ENCODE measurements around the gene HDAC6. TPM values are rescaled to one million over a fixed set of nuclear protein-coding genes. Genes with fewer than 3 reads are reported as not detected.

Gene HDAC6
- total RNA-seq, 1 experiment from 2014 or later = 79.9 TPM

DNA sequence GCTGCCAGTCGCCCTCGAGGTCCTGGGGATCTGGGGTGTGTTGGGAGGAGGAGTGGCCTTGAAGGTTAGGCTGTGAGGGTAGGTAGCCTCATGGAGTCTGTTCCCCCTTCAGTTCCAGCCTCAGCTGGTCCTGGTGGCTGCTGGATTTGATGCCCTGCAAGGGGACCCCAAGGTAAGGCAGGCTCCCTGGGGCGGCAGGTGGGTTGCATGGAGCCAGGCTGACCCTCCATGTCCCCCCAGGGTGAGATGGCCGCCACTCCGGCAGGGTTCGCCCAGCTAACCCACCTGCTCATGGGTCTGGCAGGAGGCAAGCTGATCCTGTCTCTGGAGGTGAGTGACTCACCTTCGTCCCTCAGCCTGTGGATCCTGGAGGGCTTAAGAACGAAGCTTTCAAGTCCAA is 12.9 kb downstream of the HDAC6 start:
- no peaks in the 10 kb centered on the region for H3K9me3 ChIP-seq (ENCODE audit: control insufficient read depth in 1 of 2, insufficient read depth in 1 of 2, low read depth in 1 of 2, low read length in 2 of 2)
- no peak for TF ChIP-seq EGR1 (IDR thresholded peaks at IDR 0.05; ENCODE audit: low read depth)
- TF ChIP-seq POLR2A (IDR thresholded peaks at IDR 0.05; ENCODE audit: borderline replicate concordance, extremely low read depth, insufficient read depth, insufficient read length) = no peak
- TF ChIP-seq ZFX (IDR thresholded peaks at IDR 0.05) = no peak
- TF ChIP-seq FOSL1 (IDR thresholded peaks at IDR 0.05; ENCODE audit: low read depth) = no peak
- TF ChIP-seq SRF (IDR thresholded peaks at IDR 0.05; ENCODE audit: low read depth) = no peak
- no peak for TF ChIP-seq SP1 (IDR thresholded peaks at IDR 0.05; ENCODE audit: low read depth)
- TF ChIP-seq, protein P1, sequence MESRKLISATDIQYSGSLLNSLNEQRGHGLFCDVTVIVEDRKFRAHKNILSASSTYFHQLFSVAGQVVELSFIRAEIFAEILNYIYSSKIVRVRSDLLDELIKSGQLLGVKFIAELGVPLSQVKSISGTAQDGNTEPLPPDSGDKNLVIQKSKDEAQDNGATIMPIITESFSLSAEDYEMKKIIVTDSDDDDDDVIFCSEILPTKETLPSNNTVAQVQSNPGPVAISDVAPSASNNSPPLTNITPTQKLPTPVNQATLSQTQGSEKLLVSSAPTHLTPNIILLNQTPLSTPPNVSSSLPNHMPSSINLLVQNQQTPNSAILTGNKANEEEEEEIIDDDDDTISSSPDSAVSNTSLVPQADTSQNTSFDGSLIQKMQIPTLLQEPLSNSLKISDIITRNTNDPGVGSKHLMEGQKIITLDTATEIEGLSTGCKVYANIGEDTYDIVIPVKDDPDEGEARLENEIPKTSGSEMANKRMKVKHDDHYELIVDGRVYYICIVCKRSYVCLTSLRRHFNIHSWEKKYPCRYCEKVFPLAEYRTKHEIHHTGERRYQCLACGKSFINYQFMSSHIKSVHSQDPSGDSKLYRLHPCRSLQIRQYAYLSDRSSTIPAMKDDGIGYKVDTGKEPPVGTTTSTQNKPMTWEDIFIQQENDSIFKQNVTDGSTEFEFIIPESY (IDR thresholded peaks at IDR 0.05; ENCODE audit: extremely low read depth, insufficient replicate concordance, low read length) = no peak
- TF ChIP-seq ZNF274 (IDR thresholded peaks at IDR 0.05; ENCODE audit: low read depth, low read length) = no peak
- TF ChIP-seq POLR2AphosphoS5 (IDR thresholded peaks at IDR 0.05; ENCODE audit: low read depth, low read length) = no peak
- TF ChIP-seq, protein P2, sequence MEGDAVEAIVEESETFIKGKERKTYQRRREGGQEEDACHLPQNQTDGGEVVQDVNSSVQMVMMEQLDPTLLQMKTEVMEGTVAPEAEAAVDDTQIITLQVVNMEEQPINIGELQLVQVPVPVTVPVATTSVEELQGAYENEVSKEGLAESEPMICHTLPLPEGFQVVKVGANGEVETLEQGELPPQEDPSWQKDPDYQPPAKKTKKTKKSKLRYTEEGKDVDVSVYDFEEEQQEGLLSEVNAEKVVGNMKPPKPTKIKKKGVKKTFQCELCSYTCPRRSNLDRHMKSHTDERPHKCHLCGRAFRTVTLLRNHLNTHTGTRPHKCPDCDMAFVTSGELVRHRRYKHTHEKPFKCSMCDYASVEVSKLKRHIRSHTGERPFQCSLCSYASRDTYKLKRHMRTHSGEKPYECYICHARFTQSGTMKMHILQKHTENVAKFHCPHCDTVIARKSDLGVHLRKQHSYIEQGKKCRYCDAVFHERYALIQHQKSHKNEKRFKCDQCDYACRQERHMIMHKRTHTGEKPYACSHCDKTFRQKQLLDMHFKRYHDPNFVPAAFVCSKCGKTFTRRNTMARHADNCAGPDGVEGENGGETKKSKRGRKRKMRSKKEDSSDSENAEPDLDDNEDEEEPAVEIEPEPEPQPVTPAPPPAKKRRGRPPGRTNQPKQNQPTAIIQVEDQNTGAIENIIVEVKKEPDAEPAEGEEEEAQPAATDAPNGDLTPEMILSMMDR (IDR thresholded peaks at IDR 0.05 in 2 of 3, conservative IDR thresholded peaks at IDR 0.05 in 1 of 3; ENCODE audit: borderline replicate concordance in 1 of 3, insufficient read depth in 1 of 3, low read depth in 2 of 3, low read length in 2 of 3) = no peak
- TF ChIP-seq YY1 (IDR thresholded peaks at IDR 0.05; ENCODE audit: extremely low read depth, insufficient replicate concordance, low read depth, low read length) = no peak
- no peak for TF ChIP-seq JUND (IDR thresholded peaks at IDR 0.05)
- TF ChIP-seq EZH2phosphoT487 (IDR thresholded peaks at IDR 0.05; ENCODE audit: borderline replicate concordance) = no peak
- TF ChIP-seq, protein P3, sequence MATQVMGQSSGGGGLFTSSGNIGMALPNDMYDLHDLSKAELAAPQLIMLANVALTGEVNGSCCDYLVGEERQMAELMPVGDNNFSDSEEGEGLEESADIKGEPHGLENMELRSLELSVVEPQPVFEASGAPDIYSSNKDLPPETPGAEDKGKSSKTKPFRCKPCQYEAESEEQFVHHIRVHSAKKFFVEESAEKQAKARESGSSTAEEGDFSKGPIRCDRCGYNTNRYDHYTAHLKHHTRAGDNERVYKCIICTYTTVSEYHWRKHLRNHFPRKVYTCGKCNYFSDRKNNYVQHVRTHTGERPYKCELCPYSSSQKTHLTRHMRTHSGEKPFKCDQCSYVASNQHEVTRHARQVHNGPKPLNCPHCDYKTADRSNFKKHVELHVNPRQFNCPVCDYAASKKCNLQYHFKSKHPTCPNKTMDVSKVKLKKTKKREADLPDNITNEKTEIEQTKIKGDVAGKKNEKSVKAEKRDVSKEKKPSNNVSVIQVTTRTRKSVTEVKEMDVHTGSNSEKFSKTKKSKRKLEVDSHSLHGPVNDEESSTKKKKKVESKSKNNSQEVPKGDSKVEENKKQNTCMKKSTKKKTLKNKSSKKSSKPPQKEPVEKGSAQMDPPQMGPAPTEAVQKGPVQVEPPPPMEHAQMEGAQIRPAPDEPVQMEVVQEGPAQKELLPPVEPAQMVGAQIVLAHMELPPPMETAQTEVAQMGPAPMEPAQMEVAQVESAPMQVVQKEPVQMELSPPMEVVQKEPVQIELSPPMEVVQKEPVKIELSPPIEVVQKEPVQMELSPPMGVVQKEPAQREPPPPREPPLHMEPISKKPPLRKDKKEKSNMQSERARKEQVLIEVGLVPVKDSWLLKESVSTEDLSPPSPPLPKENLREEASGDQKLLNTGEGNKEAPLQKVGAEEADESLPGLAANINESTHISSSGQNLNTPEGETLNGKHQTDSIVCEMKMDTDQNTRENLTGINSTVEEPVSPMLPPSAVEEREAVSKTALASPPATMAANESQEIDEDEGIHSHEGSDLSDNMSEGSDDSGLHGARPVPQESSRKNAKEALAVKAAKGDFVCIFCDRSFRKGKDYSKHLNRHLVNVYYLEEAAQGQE (IDR thresholded peaks at IDR 0.05; ENCODE audit: low read depth) = no peak
- no peak for TF ChIP-seq SIN3A (IDR thresholded peaks at IDR 0.05; ENCODE audit: low read depth)
- no peak for TF ChIP-seq CEBPB (IDR thresholded peaks at IDR 0.05; ENCODE audit: low read depth)
- no peak for TF ChIP-seq TCF7L2 (IDR thresholded peaks at IDR 0.05; ENCODE audit: borderline replicate concordance, extremely low read depth, insufficient read depth, insufficient read length)
- no peak for TF ChIP-seq RAD21 (IDR thresholded peaks at IDR 0.05; ENCODE audit: low read depth)
- no peaks in the 10 kb centered on the region for H3K4me1 ChIP-seq (ENCODE audit: control insufficient read depth in 1 of 2, insufficient read depth in 2 of 2, low read length in 2 of 2)
- intact Hi-C loops (cut with micrococcal nuclease) = no loop called here
- H3K4me2 ChIP-seq (ENCODE audit: low read length) = no peak overlapping the region
- H2AFZ ChIP-seq (ENCODE audit: low read depth, low read length, poor library complexity, severe bottlenecking) = no peak overlapping the region
- no peaks in the 10 kb centered on the region for H4K20me1 ChIP-seq (ENCODE audit: insufficient read depth)
- no peaks in the 10 kb centered on the region for H3K27me3 ChIP-seq (ENCODE audit: insufficient read depth, low read length)
- ATAC-seq = no peak
- ChIA-PET POLR2A (no interaction called here), RAD21 (ENCODE audit: low non-redundant PET in 1 of 2, low total read pairs in 2 of 2, uncharacterized antibody in 2 of 2, unreplicated experiment in 2 of 2) (no interaction called here), CTCF (no interaction called here)
- H3K9ac ChIP-seq (ENCODE audit: low read length) = no peak overlapping the region
- H3K9me2 ChIP-seq (ENCODE audit: insufficient read depth) = no peaks in the 10 kb centered on the region
- no peak for DNase-seq (ENCODE audit: low read depth, low spot score)
- H3K4me3 ChIP-seq (replicated peaks in 1 of 2; ENCODE audit: low read depth in 1 of 2, low read length in 2 of 2) = no peak overlapping the region
- BruUV-seq (replicated peaks) = no TSS peak
- H3K27ac ChIP-seq (ENCODE audit: low read depth, low read length) = no peak overlapping the region
- no peaks in the 10 kb centered on the region for H3K79me2 ChIP-seq (ENCODE audit: insufficient read depth, low read length)
- H3K36me3 ChIP-seq (ENCODE audit: control insufficient read depth in 1 of 2, insufficient read depth in 2 of 2, low read length in 2 of 2) = no peaks in the 10 kb centered on the region
